Ishikawa (cell line): ENCODE data around the gene TSC22D1.

Experiments
- CEBPB ChIP-seq: IDR thresholded peaks from 2 replicates; pipeline ENCODE4 v1.6.1; 2012
- CREB1 ChIP-seq: IDR thresholded peaks from 2 replicates; pipeline ENCODE4 v1.6.1; 2012; ENCODE audit warnings: low read depth
- EGR1 ChIP-seq: IDR thresholded peaks from 2 replicates; pipeline ENCODE4 v1.6.1; 2012
- EP300 ChIP-seq: IDR thresholded peaks from 2 replicates; pipeline ENCODE4 v1.6.1; 2012; ENCODE audit warnings: borderline replicate concordance
- FOXM1 ChIP-seq: IDR thresholded peaks from 2 replicates; pipeline ENCODE4 v1.6.1; 2012; ENCODE audit warnings: low read depth, borderline replicate concordance
- NFIC ChIP-seq: IDR thresholded peaks from 2 replicates; pipeline ENCODE4 v1.6.1; 2012
- RAD21 ChIP-seq: IDR thresholded peaks from 2 replicates; pipeline ENCODE4 v1.6.1; 2012; ENCODE audit warnings: low read depth
- TAF1 ChIP-seq: IDR thresholded peaks from 2 replicates; pipeline ENCODE4 v1.6.1; 2012; ENCODE audit warnings: low read depth, mild to moderate bottlenecking
- TCF12 ChIP-seq: IDR thresholded peaks from 2 replicates; pipeline ENCODE4 v1.6.1; 2012; ENCODE audit warnings: low read depth
- TEAD4 ChIP-seq: IDR thresholded peaks from 2 replicates; pipeline ENCODE4 v1.6.1; 2012
- YY1 ChIP-seq: IDR thresholded peaks from 2 replicates; pipeline ENCODE4 v1.6.1; 2012; ENCODE audit warnings: low read depth
- ZBTB7A ChIP-seq: IDR thresholded peaks from 2 replicates; pipeline ENCODE4 v1.6.1; 2012; ENCODE audit warnings: low read depth
- TF ChIP-seq, protein P1 (sequence below): IDR thresholded peaks from 2 replicates; pipeline ENCODE4 v1.6.1; 2012
- TF ChIP-seq, protein P2 (sequence below): IDR thresholded peaks from 2 replicates; pipeline ENCODE4 v1.6.1; 2012
- TF ChIP-seq, protein P3 (sequence below): IDR thresholded peaks from 2 replicates; pipeline ENCODE4 v1.6.1; 2012; ENCODE audit warnings: low read depth, mild to moderate bottlenecking

TSC22D1 gene

DNA sequence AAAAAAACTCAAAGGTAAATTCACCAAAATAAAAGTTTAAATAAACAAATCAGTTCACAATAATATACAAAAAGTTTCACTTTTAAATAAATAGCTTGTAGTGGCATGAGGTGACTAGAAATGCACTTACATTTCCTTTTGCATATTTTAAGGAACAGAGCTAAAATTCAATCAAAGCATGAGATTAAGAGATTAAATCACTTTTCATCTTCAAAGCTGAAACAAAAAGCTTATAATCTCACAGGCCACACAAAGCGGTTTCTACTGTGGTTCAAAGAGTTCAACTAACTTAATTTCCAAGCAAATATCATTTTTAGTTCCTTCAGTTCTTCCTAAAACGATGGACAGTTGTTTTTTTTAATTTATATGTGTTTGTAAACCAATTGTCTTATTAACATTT is 38.9 kb downstream of the TSC22D1 start:
- TF ChIP-seq EGR1 (no peak), CREB1 (no peak), ZBTB7A (no peak), CEBPB (no peak), EP300 (no peak), TEAD4 (no peak), TCF12 (no peak), NFIC (no peak), TAF1 (no peak), RAD21 (no peak)
- TF ChIP-seq, protein P1, sequence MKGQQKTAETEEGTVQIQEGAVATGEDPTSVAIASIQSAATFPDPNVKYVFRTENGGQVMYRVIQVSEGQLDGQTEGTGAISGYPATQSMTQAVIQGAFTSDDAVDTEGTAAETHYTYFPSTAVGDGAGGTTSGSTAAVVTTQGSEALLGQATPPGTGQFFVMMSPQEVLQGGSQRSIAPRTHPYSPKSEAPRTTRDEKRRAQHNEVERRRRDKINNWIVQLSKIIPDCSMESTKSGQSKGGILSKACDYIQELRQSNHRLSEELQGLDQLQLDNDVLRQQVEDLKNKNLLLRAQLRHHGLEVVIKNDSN = no peak
- TF ChIP-seq, protein P2, sequence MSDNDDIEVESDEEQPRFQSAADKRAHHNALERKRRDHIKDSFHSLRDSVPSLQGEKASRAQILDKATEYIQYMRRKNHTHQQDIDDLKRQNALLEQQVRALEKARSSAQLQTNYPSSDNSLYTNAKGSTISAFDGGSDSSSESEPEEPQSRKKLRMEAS = no peak

DNA sequence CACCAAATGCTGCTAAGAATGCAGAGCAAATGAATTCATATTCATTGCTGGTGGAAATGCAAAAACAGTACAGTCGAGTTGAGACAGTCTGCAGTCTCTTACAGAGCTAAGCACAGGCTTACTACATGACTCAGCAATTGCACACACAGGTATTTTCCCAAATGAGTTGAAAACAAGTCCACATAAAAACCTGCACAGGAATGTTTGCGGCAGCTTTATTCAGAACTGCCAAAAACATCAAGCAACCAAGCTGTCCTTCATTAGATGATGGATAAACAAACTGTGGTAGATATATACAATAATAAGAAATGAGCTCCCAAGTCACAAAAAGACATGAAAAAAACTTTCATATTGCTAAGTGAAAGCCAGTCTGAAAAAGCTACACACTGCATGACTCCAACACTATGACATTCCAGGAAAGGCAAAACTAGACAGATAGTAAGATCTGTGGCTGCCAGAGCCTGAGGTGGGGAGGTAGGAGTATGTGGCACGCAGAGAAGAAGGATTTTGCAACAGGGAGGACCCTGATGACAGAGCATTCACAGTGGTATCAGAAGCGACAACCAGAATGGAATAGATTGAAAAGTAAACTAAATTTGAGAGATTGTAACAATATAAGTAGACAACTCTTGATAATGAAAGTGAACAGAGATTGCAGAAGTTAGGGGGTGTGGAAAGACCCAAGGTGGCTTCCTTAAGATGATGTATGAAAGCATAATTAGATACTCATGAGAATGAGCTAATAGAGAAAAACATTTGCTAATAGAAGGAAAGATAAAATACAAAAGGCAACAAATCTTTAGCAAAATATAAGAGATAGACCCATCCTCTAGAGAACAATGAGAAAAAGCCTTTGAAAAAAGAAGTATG is 52.7 kb downstream of the TSC22D1 start:
- no peak for TF ChIP-seq RAD21
- TF ChIP-seq TAF1 = no peak
- TF ChIP-seq FOXM1 = no peak
- no peak for TF ChIP-seq ZBTB7A
- TF ChIP-seq NFIC = no peak
- TF ChIP-seq, protein P2 = no peak
- TF ChIP-seq TEAD4 = no peak; the same call in none of the 2 replicates
- no peak for TF ChIP-seq EGR1
- TF ChIP-seq EP300 = no peak
- no peak for TF ChIP-seq CEBPB
- no peak for TF ChIP-seq CREB1
- no peak for TF ChIP-seq YY1

DNA sequence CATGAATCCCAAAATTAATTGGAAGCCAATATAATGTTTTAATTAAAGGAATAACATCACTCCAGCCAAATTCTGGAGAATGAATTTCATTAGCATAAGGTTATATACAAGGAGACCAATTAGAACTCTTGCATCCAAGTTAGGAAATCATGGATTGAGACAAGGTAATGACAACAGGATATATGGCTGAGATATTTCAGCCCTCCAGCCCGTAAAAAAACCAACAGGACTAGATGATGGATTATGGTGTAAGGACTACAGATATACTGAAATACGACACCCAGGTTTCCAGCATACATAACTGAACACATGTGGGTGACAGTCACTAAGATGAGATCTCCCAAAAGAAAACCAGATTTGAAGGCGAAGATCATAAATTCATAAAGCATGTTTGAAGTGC is 56.5 kb downstream of the TSC22D1 start:
- TF ChIP-seq, protein P1 = no peak
- no peak for TF ChIP-seq EP300
- TF ChIP-seq CEBPB = no peak
- TF ChIP-seq, protein P2 = no peak
- no peak for TF ChIP-seq TEAD4
- TF ChIP-seq NFIC = no peak
- TF ChIP-seq, protein P3, sequence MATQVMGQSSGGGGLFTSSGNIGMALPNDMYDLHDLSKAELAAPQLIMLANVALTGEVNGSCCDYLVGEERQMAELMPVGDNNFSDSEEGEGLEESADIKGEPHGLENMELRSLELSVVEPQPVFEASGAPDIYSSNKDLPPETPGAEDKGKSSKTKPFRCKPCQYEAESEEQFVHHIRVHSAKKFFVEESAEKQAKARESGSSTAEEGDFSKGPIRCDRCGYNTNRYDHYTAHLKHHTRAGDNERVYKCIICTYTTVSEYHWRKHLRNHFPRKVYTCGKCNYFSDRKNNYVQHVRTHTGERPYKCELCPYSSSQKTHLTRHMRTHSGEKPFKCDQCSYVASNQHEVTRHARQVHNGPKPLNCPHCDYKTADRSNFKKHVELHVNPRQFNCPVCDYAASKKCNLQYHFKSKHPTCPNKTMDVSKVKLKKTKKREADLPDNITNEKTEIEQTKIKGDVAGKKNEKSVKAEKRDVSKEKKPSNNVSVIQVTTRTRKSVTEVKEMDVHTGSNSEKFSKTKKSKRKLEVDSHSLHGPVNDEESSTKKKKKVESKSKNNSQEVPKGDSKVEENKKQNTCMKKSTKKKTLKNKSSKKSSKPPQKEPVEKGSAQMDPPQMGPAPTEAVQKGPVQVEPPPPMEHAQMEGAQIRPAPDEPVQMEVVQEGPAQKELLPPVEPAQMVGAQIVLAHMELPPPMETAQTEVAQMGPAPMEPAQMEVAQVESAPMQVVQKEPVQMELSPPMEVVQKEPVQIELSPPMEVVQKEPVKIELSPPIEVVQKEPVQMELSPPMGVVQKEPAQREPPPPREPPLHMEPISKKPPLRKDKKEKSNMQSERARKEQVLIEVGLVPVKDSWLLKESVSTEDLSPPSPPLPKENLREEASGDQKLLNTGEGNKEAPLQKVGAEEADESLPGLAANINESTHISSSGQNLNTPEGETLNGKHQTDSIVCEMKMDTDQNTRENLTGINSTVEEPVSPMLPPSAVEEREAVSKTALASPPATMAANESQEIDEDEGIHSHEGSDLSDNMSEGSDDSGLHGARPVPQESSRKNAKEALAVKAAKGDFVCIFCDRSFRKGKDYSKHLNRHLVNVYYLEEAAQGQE = no peak
- no peak for TF ChIP-seq ZBTB7A
- TF ChIP-seq CREB1 = no peak
- no peak for TF ChIP-seq FOXM1
- TF ChIP-seq EGR1 = no peak
- no peak for TF ChIP-seq TCF12
- no peak for TF ChIP-seq RAD21
- TF ChIP-seq TAF1 = no peak

DNA sequence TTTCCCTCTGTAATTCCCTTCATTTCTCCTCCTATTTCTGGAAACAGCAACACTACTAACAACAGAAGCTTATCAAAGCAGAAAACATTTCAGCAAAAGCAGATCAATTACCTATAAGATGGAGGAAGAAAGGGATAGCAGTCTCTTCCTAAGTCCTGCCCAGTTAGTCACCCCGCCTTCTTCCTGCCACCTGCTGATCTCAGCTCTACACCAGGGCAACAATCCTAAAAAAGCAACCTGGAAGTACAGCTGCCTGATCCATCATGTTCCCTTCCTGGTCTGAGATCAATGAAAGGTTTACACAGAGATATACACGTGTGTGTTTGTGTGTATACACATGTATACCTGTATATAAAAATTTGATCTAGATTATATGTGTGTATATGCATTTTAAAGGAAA is 59.4 kb downstream of the TSC22D1 start:
- TF ChIP-seq EP300 (no peak), TEAD4 (no peak), CREB1 (no peak), EGR1 (no peak), ZBTB7A (no peak), NFIC (no peak), TCF12 (no peak), FOXM1 (no peak), RAD21 (no peak), YY1 (no peak), TAF1 (no peak)
- TF ChIP-seq, protein P1 = no peak
- TF ChIP-seq, protein P3 = no peak

DNA sequence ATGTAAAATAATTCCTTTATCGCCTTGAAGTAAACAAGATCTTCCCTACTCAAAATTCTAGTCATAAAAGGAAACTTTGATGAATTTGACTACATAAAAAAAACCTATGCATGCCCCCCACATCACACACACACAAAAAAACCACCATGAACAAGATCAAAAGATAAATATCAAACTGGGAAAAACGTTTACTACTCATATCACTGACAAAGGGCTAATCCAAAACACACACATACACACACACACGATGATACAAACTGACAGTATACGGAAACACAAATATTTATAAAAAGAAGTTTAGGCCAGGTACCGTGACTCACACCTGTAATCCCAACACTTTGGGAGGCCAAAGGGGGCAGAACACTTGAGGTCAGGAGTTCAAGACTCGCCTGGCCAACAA is 61.9 kb downstream of the TSC22D1 start:
- TF ChIP-seq CEBPB (no peak), TCF12 (no peak), RAD21 (no peak), ZBTB7A (no peak), TAF1 (no peak), YY1 (no peak), NFIC (no peak), EGR1 (no peak)
- TF ChIP-seq, protein P2 = no peak
